ENCODE data around the gene TRIM66. TPM values are rescaled to one million over a fixed set of nuclear protein-coding genes. Genes with fewer than 3 reads are reported as not detected.

The TRIM66 gene
- total RNA-seq, 1 donor: 4.3 TPM

- H3K4me3 ChIP-seq (ENCODE audit: low read depth, low read length): no peak overlapping the region
- TF ChIP-seq CTCF (IDR thresholded peaks at IDR 0.05; ENCODE audit: insufficient read depth, low read depth, low read length): no peak
- DNase-seq (ENCODE audit: low read depth): no peak
Observed at GRCh38 chr11:8715501-8715900, 33.0 kb upstream of the TRIM66 start.

- TF ChIP-seq CTCF (IDR thresholded peaks at IDR 0.05; ENCODE audit: insufficient read depth, low read depth, low read length): no peak
- no peak for DNase-seq (ENCODE audit: low read depth)
- H3K4me3 ChIP-seq (ENCODE audit: low read depth, low read length): no peak overlapping the region
Observed at GRCh38 chr11:8714622-8715225, 32.3 kb upstream of the TRIM66 start.

- no peak overlapping the region for H3K4me3 ChIP-seq (ENCODE audit: low read depth, low read length)
- no peak for DNase-seq (ENCODE audit: low read depth)
- TF ChIP-seq CTCF (IDR thresholded peaks at IDR 0.05; ENCODE audit: insufficient read depth, low read depth, low read length): no peak
Observed at GRCh38 chr11:8713760-8714454, 31.4 kb upstream of the TRIM66 start.

- H3K4me3 ChIP-seq (ENCODE audit: low read depth, low read length): no peak overlapping the region
- TF ChIP-seq CTCF (IDR thresholded peaks at IDR 0.05; ENCODE audit: insufficient read depth, low read depth, low read length): no peak
- DNase-seq (ENCODE audit: low read depth): no peak
Observed at GRCh38 chr11:8712506-8712905, 30.0 kb upstream of the TRIM66 start.

- H3K4me3 ChIP-seq (ENCODE audit: low read depth, low read length): no peak overlapping the region
- TF ChIP-seq CTCF (IDR thresholded peaks at IDR 0.05; ENCODE audit: insufficient read depth, low read depth, low read length): no peak
- DNase-seq (ENCODE audit: low read depth): no peak
Observed at GRCh38 chr11:8711895-8712442, 29.5 kb upstream of the TRIM66 start.

GRCh38 chr11:8709777-8710176 is 27.3 kb upstream of the TRIM66 start:
- no peak overlapping the region for H3K4me3 ChIP-seq (ENCODE audit: low read depth, low read length)
- no peak for TF ChIP-seq CTCF (IDR thresholded peaks at IDR 0.05; ENCODE audit: insufficient read depth, low read depth, low read length)
- no peak for DNase-seq (ENCODE audit: low read depth)
